ENCODE results near the gene TFDP2. TPM values are rescaled to one million over a fixed set of nuclear protein-coding genes. Genes with fewer than 3 reads are reported as not detected.
A peak's percentile ranks its signal among the peaks of the same experiment; 100 is the strongest.
"Not testable (repeated sequence)": the region's sequence is repeated elsewhere in the genome, so short reads cannot be mapped to it uniquely, and the experiment has no call there.

The TFDP2 gene
- total RNA-seq, 2 donors from 2014 or later = 62.7 to 76.4 TPM

- peaks cover 4% of the 10 kb centered on the region for H3K27me3 ChIP-seq (ENCODE audit: control insufficient read depth, insufficient read depth, low read length, poor library complexity, severe bottlenecking)
- no peaks in the 10 kb centered on the region for H3K9me3 ChIP-seq (ENCODE audit: control insufficient read depth, low read length)
- DNase-seq = peak; percentile 48
- no peaks in the 10 kb centered on the region for H3K36me3 ChIP-seq (ENCODE audit: control insufficient read depth, insufficient read depth, low read length)
- Mint-ChIP-seq H3K27me3 (ENCODE audit: insufficient read depth) (peaks cover 6% of the 10 kb centered on the region), H3K4me3 (peak overlapping the region; percentile 73), H3K4me1 (peaks cover 7% of the 10 kb centered on the region), H3K27ac (peak overlapping the region; percentile 85), H3K36me3 (ENCODE audit: low read depth) (peaks cover 2% of the 10 kb centered on the region), H3K9me3 (peaks cover 3% of the 10 kb centered on the region)
- H3K9ac ChIP-seq (ENCODE audit: extremely low read depth, low read length, poor library complexity, severe bottlenecking) = peak overlapping the region; percentile 87
- H3K4me1 ChIP-seq (ENCODE audit: control insufficient read depth, insufficient read depth, low read length) = no peaks in the 10 kb centered on the region
- 25 to 48% methylated on average over 5 to 11 of the region's 11 CpGs for WGBS, 2 experiments (ENCODE audit: insufficient coverage in 1 of 2, insufficient read length in 1 of 2)
- peak overlapping the region; percentile 91 for H3K4me3 ChIP-seq (ENCODE audit: low read length)
- no peak overlapping the region for H3K27ac ChIP-seq (ENCODE audit: low read depth, low read length)
- TF ChIP-seq, protein P1, sequence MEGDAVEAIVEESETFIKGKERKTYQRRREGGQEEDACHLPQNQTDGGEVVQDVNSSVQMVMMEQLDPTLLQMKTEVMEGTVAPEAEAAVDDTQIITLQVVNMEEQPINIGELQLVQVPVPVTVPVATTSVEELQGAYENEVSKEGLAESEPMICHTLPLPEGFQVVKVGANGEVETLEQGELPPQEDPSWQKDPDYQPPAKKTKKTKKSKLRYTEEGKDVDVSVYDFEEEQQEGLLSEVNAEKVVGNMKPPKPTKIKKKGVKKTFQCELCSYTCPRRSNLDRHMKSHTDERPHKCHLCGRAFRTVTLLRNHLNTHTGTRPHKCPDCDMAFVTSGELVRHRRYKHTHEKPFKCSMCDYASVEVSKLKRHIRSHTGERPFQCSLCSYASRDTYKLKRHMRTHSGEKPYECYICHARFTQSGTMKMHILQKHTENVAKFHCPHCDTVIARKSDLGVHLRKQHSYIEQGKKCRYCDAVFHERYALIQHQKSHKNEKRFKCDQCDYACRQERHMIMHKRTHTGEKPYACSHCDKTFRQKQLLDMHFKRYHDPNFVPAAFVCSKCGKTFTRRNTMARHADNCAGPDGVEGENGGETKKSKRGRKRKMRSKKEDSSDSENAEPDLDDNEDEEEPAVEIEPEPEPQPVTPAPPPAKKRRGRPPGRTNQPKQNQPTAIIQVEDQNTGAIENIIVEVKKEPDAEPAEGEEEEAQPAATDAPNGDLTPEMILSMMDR (conservative IDR thresholded peaks at IDR 0.05) = no peak
These were observed 1.1 kb downstream of the TFDP2 start for GRCh38 chr3:142148044-142148791.

DNA sequence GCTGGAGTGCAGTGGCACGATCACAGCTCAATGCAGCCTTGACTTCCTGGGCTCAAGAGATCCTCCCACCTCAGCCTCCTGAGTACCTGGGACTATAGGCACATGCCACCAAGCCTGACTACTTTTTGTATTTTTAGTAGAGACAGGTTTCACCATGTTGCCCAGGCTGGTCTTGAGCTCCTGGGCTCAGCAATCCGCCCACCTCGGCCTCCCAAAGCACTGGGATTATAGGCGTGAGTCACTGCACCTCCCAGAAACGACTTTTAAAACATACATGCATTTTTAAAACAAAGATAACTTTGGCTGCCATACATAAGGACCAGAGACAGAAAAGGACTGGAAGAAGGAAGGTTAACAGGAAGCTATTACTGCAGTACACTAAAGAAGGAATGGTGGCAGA is 4.8 kb downstream of the TFDP2 start:
- WGBS, 2 experiments (ENCODE audit: insufficient coverage in 1 of 2, insufficient read length in 1 of 2) = 90% methylated on average over 5 of the region's 5 CpGs; no CpG with 5 or more reads in 1 of the 2 experiments
- H3K27me3 Mint-ChIP-seq (ENCODE audit: insufficient read depth); H3K27ac ChIP-seq (ENCODE audit: low read depth, low read length): not testable (repeated sequence)

DNA sequence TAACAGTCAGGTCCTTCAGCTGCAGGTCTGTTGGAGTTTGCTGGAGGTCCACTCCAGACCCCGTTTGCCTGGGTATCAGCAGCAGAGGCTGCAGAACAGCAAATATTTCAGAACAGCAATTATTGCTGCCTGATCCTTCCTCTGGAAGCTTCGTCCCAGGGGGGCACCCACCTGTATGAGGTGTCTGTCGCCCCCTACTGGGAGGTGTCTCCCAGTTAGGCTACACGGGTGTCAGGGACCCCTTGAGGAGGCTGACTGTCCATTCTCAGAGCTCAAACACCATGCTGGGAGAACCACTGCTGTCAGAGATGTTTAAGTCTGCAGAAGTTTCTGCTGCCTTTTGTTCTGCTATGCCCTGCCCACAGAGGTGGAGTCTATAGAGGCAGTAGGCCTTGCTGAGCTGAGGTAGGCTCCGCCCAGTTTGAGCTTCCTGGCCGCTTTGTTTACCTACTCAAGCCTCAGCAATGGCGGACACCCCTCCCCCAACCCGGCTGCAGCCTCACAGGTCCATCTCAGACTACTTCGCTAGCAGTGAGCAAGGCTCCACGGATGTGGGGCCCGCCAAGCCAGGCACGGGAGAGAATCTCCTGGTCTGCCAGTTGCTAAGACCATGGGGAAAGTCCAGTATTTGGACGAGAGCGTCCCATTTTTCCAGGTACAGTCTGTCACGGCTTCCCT is 8.6 kb downstream of the TFDP2 start:
- not testable (repeated sequence) for H3K9ac ChIP-seq (ENCODE audit: extremely low read depth, low read length, poor library complexity, severe bottlenecking); H3K27ac Mint-ChIP-seq; H3K4me1 Mint-ChIP-seq; H3K4me3 ChIP-seq (ENCODE audit: low read length); H3K27me3 ChIP-seq (ENCODE audit: control insufficient read depth, insufficient read depth, low read length, poor library complexity, severe bottlenecking); H3K4me3 Mint-ChIP-seq; H3K27ac ChIP-seq (ENCODE audit: low read depth, low read length); H3K9me3 ChIP-seq (ENCODE audit: control insufficient read depth, low read length); H3K4me1 ChIP-seq (ENCODE audit: control insufficient read depth, insufficient read depth, low read length); H3K36me3 ChIP-seq (ENCODE audit: control insufficient read depth, insufficient read depth, low read length); H3K27me3 Mint-ChIP-seq (ENCODE audit: insufficient read depth)
- Mint-ChIP-seq H3K9me3 (peaks cover 31% of the 10 kb centered on the region), H3K36me3 (ENCODE audit: low read depth) (peaks cover 44% of the 10 kb centered on the region)
- WGBS, 2 experiments (ENCODE audit: insufficient coverage in 1 of 2, insufficient read length in 1 of 2) = 89 to 94% methylated on average over 13 to 15 of the region's 15 CpGs
- peak; percentile 64 for DNase-seq

More for the DNA sequence above, 4.8 kb downstream of the TFDP2 start:
- not testable (repeated sequence) for H3K9me3 ChIP-seq (ENCODE audit: control insufficient read depth, low read length); H3K27me3 ChIP-seq (ENCODE audit: control insufficient read depth, insufficient read depth, low read length, poor library complexity, severe bottlenecking); H3K36me3 ChIP-seq (ENCODE audit: control insufficient read depth, insufficient read depth, low read length); H3K4me1 Mint-ChIP-seq; H3K9ac ChIP-seq (ENCODE audit: extremely low read depth, low read length, poor library complexity, severe bottlenecking); H3K4me1 ChIP-seq (ENCODE audit: control insufficient read depth, insufficient read depth, low read length); H3K27ac Mint-ChIP-seq; H3K4me3 ChIP-seq (ENCODE audit: low read length); DNase-seq; H3K4me3 Mint-ChIP-seq
- H3K9me3 Mint-ChIP-seq = peaks cover 27% of the 10 kb centered on the region
- H3K36me3 Mint-ChIP-seq (ENCODE audit: low read depth) = peaks cover 34% of the 10 kb centered on the region

DNA sequence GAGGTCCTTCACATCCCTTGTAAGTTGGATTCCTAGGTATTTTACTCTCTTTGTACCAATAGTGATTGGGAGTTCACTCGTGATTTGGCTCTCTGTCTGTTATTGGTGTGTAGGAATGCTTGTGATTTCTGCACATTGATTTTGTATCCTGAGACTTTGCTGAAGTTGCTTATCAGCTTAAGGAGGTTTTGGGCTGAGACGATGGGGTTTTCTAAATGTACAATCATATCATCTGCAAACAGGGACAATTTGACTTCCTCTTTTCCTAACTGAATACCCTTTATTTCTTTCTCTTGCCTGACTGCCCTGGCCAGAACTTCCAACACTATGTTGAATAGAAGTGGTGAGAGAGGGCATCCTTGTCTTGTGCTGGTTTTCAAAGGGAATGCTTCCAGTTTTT is 12.3 kb downstream of the TFDP2 start:
- not testable (repeated sequence) for H3K4me3 Mint-ChIP-seq; H3K36me3 ChIP-seq (ENCODE audit: control insufficient read depth, insufficient read depth, low read length); H3K4me1 Mint-ChIP-seq; H3K4me3 ChIP-seq (ENCODE audit: low read length); H3K27ac ChIP-seq (ENCODE audit: low read depth, low read length); H3K27ac Mint-ChIP-seq; H3K27me3 Mint-ChIP-seq (ENCODE audit: insufficient read depth); H3K9ac ChIP-seq (ENCODE audit: extremely low read depth, low read length, poor library complexity, severe bottlenecking); H3K27me3 ChIP-seq (ENCODE audit: control insufficient read depth, insufficient read depth, low read length, poor library complexity, severe bottlenecking); H3K9me3 ChIP-seq (ENCODE audit: control insufficient read depth, low read length); H3K4me1 ChIP-seq (ENCODE audit: control insufficient read depth, insufficient read depth, low read length); DNase-seq
- Mint-ChIP-seq H3K9me3 (peaks cover 20% of the 10 kb centered on the region), H3K36me3 (ENCODE audit: low read depth) (peaks cover 40% of the 10 kb centered on the region)
- WGBS, 2 experiments (ENCODE audit: insufficient coverage in 1 of 2, insufficient read length in 1 of 2) = 100% methylated on average over 1 of the region's 2 CpGs; no CpG with 5 or more reads in 1 of the 2 experiments

Measured in endodermal cell (in vitro differentiated cells).